H1 (cell line): Measurements from ENCODE around the gene VWA5B2. TPM values are rescaled to one million over a fixed set of nuclear protein-coding genes. Genes with fewer than 3 reads are reported as not detected.
A peak's percentile ranks its signal among the peaks of the same experiment; 100 is the strongest.

Experiments used
- CTCF ChIA-PET: fragments of 300-600 bp; sonication (Branson Sonifier 250); formaldehyde crosslinking; loops from one replicate; lab custom pipeline; 2021; ENCODE audit not compliant: partially characterized antibody; lab: Charles Lee
- POLR2A ChIA-PET: fragments of 300-600 bp; sonication (Branson Sonifier 250); formaldehyde crosslinking; loops from one replicate; lab custom pipeline; 2021; ENCODE audit warnings: inconsistent platforms; ENCODE audit not compliant: partially characterized antibody; lab: Charles Lee
- DNase-seq, 2 experiments: peaks; one replicate each; pipeline versions ENCODE4 v3.0.0 to v3.0.0-alpha.2; 2010 to 2022; ENCODE audit warnings: low spot score in 2 of 2, low read depth in 1 of 2, mixed read lengths in 1 of 2
- FAIRE-seq: peaks from 2 replicates; lab custom pipeline; 2011; peaks lifted over from hg19 to GRCh38; lab: Jason Lieb, UNC
- H2AFZ ChIP-seq: 2 replicates; pipeline ENCODE4 v1.8.1; 2012; ENCODE audit warnings: low read length, inconsistent platforms
- H2AK5ac ChIP-seq: 2 replicates; pipeline ENCODE4 v1.6.1; 2013; ENCODE audit warnings: low read depth, low read length
- H2BK120ac ChIP-seq: replicated peaks from 2 replicates; pipeline ENCODE3; 2013; ENCODE audit warnings: low read depth, low read length, inconsistent platforms
- H2BK12ac ChIP-seq: 2 replicates; pipeline ENCODE4 v1.6.1; 2013; ENCODE audit warnings: low read depth, low read length
- H2BK15ac ChIP-seq: 2 replicates; pipeline ENCODE4 v1.6.1; 2013; ENCODE audit warnings: low read length
- H2BK20ac ChIP-seq: 2 replicates; pipeline ENCODE4 v1.6.1; 2013; ENCODE audit warnings: low read length
- H2BK5ac ChIP-seq: 2 replicates; pipeline ENCODE4 v1.6.1; 2013; ENCODE audit warnings: low read depth, low read length
- H3K14ac ChIP-seq: 2 replicates; pipeline ENCODE4 v1.6.1; 2013; ENCODE audit warnings: inconsistent platforms; ENCODE audit not compliant: insufficient read length
- H3K18ac ChIP-seq: 2 replicates; pipeline ENCODE4 v1.6.1; 2013; ENCODE audit warnings: low read length; ENCODE audit errors: extremely low read depth
- H3K23ac ChIP-seq: 2 replicates; pipeline ENCODE4 v1.6.1; 2013; ENCODE audit warnings: inconsistent platforms; ENCODE audit not compliant: insufficient read length
- H3K23me2 ChIP-seq: 2 replicates; pipeline ENCODE4 v1.6.1; 2013; ENCODE audit warnings: low read depth, low read length
- H3K27ac ChIP-seq: 2 replicates; pipeline ENCODE4 v1.6.1; 2011; ENCODE audit warnings: low read depth, low read length, inconsistent platforms
- H3K27me3 ChIP-seq, 4 experiments: replicated peaks in 1 of 4; 1 replicate in 1 of 4; 2 replicates in 3 of 4; pipeline versions ENCODE4 v1.6.1 to v1.8.1; 2011 to 2013; ENCODE audit warnings: low read length in 3 of 4, mild to moderate bottlenecking in 3 of 4, inconsistent platforms in 2 of 4, mixed read lengths in 2 of 4, moderate library complexity in 1 of 4; ENCODE audit not compliant: control insufficient read depth in 3 of 4, insufficient read depth in 3 of 4; ENCODE audit errors: extremely low read depth in 1 of 4
- H3K36me3 ChIP-seq, 4 experiments: 2 replicates each; pipeline versions ENCODE4 v1.6.1 to v1.8.1; 2011 to 2013; ENCODE audit warnings: mild to moderate bottlenecking in 4 of 4, low read length in 3 of 4, moderate library complexity in 2 of 4, control low read depth in 1 of 4, inconsistent platforms in 1 of 4; ENCODE audit not compliant: insufficient read depth in 4 of 4, control insufficient read depth in 2 of 4
- H3K4ac ChIP-seq: replicated peaks from 2 replicates; pipeline ENCODE3; 2013; ENCODE audit warnings: low read length, low read depth, mixed read lengths, inconsistent platforms; ENCODE audit not compliant: insufficient read length
- H3K4me1 ChIP-seq, 4 experiments: replicated peaks in 1 of 4; 1 replicate in 1 of 4; 2 replicates in 3 of 4; pipeline versions ENCODE4 v1.6.1 to v1.8.1; 2011 to 2013; ENCODE audit warnings: low read length in 3 of 4, inconsistent platforms in 2 of 4, mixed read lengths in 1 of 4; ENCODE audit not compliant: insufficient read depth in 4 of 4, control insufficient read depth in 3 of 4
- H3K4me2 ChIP-seq, 2 experiments: 2 replicates each; pipeline versions ENCODE4 v1.6.1 to v1.8.1; 2011 to 2013; ENCODE audit warnings: low read depth in 2 of 2, low read length in 2 of 2, control low read depth in 1 of 2, inconsistent platforms in 1 of 2, mild to moderate bottlenecking in 1 of 2; ENCODE audit not compliant: insufficient read depth in 1 of 2
- H3K4me3 ChIP-seq, 4 experiments: fragments of 200-600, 300-600 bp in 1 of 4; sonication (generic), shearing (Covaris generic), sonication (Bioruptor Twin) in 1 of 4; 2 replicates each; pipeline versions ENCODE4 v1.5.1 to v1.8.1; 2011 to 2016; ENCODE audit warnings: low read length in 4 of 4, low read depth in 3 of 4, control low read depth in 2 of 4, inconsistent platforms in 2 of 4, mild to moderate bottlenecking in 2 of 4, mixed read lengths in 1 of 4, moderate library complexity in 1 of 4; ENCODE audit not compliant: insufficient read depth in 2 of 4; ENCODE audit errors: extremely low read depth in 1 of 4
- H3K56ac ChIP-seq: replicated peaks from 2 replicates; pipeline ENCODE3; 2013; ENCODE audit warnings: low read depth, mild to moderate bottlenecking, mixed read lengths, low read length, inconsistent platforms; ENCODE audit not compliant: insufficient read length
- H3K79me1 ChIP-seq: 2 replicates; pipeline ENCODE4 v1.6.1; 2013; ENCODE audit warnings: low read depth, low read length, control low read depth
- H3K79me2 ChIP-seq, 2 experiments: 2 replicates each; pipeline versions ENCODE4 v1.6.1 to v1.8.1; 2012 to 2013; ENCODE audit warnings: low read length in 2 of 2, mild to moderate bottlenecking in 2 of 2, inconsistent platforms in 1 of 2; ENCODE audit not compliant: insufficient read depth in 2 of 2, control insufficient read depth in 1 of 2
- H3K9ac ChIP-seq, 4 experiments: replicated peaks in 1 of 4; 1 replicate in 1 of 4; 2 replicates in 3 of 4; pipeline versions ENCODE4 v1.6.1 to v1.8.1; 2011 to 2013; ENCODE audit warnings: low read depth in 3 of 4, low read length in 3 of 4, control low read depth in 2 of 4, mild to moderate bottlenecking in 2 of 4, moderate library complexity in 2 of 4, inconsistent platforms in 1 of 4; ENCODE audit errors: extremely low read depth in 1 of 4
- H3K9me3 ChIP-seq, 2 experiments: 2 replicates each; pipeline versions ENCODE4 v1.6.1 to v1.8.1; 2012 to 2013; ENCODE audit warnings: mild to moderate bottlenecking in 2 of 2, moderate library complexity in 2 of 2, control low read depth in 1 of 2, inconsistent platforms in 1 of 2, low read depth in 1 of 2, low read length in 1 of 2, mixed read lengths in 1 of 2; ENCODE audit not compliant: insufficient read depth in 2 of 2
- H4K20me1 ChIP-seq, 2 experiments: replicated peaks in 1 of 2; 2 replicates each; pipeline versions ENCODE3 to v1.8.1; 2011 to 2013; ENCODE audit warnings: inconsistent platforms in 2 of 2, low read length in 2 of 2, mild to moderate bottlenecking in 1 of 2; ENCODE audit not compliant: insufficient read depth in 2 of 2, control insufficient read depth in 1 of 2
- H4K5ac ChIP-seq: 2 replicates; pipeline ENCODE4 v1.6.1; 2013; ENCODE audit warnings: low read length, low read depth, mixed read lengths, inconsistent platforms; ENCODE audit not compliant: insufficient read length
- H4K8ac ChIP-seq: 2 replicates; pipeline ENCODE4 v1.8.0; 2013; ENCODE audit warnings: mild to moderate bottlenecking, moderate library complexity, low read length, inconsistent platforms; ENCODE audit not compliant: insufficient read depth; ENCODE audit errors: extremely low read depth
- H4K91ac ChIP-seq: replicated peaks from 2 replicates; pipeline ENCODE3; 2013; ENCODE audit warnings: low read length, mixed read lengths, inconsistent platforms; ENCODE audit not compliant: insufficient read length
- ATF2 ChIP-seq: IDR thresholded peaks from 2 replicates; pipeline ENCODE4 v1.6.1; 2012; ENCODE audit warnings: low read length, inconsistent platforms
- BCL11A ChIP-seq, 2 experiments: IDR thresholded peaks; one replicate each; pipeline ENCODE4 v1.6.1; 2011; ENCODE audit warnings: low read depth in 2 of 2, low read length in 2 of 2, mild to moderate bottlenecking in 2 of 2
- CBX8 ChIP-seq: fragments of 300-800, 300-1000 bp; sonication (generic); IDR thresholded peaks from 2 replicates; pipeline ENCODE4 v1.7.1; 2016; ENCODE audit warnings: low read depth, low read length, borderline replicate concordance
- EZH2 ChIP-seq: fragments of 200-600 bp; sonication (generic); IDR thresholded peaks from 2 replicates; pipeline ENCODE4 v1.7.1; 2012; ENCODE audit warnings: low read depth, mild to moderate bottlenecking, moderate library complexity, low read length, inconsistent platforms; ENCODE audit not compliant: severe bottlenecking
- MAX ChIP-seq: IDR thresholded peaks from 2 replicates; pipeline ENCODE4 v1.6.1; 2012; ENCODE audit warnings: inconsistent platforms
- NANOG ChIP-seq: IDR thresholded peaks from 2 replicates; pipeline ENCODE4 v1.6.1; 2011; ENCODE audit warnings: low read length, low read depth, mild to moderate bottlenecking, inconsistent platforms; ENCODE audit not compliant: insufficient read depth, poor library complexity, severe bottlenecking
- RFX5 ChIP-seq: IDR thresholded peaks from 2 replicates; pipeline ENCODE4 v1.6.1; 2011; ENCODE audit warnings: low read depth, low read length, improper control_type of control experiment, borderline replicate concordance
- TAF1 ChIP-seq: IDR thresholded peaks from 2 replicates; pipeline ENCODE4 v1.6.1; 2011; ENCODE audit warnings: mild to moderate bottlenecking, low read depth, low read length
- TBP ChIP-seq: IDR thresholded peaks from 2 replicates; pipeline ENCODE4 v1.6.1; 2011; ENCODE audit warnings: low read depth, low read length, improper control_type of control experiment
- WGBS, 2 experiments: shearing (Covaris generic) in 1 of 2; methylation state at CpG; one replicate each; pipeline versions ENCODE4 v1.1.6 to v1.1.7; 2013 to 2015; ENCODE audit warnings: low lambda C conversion rate in 2 of 2, mixed read lengths in 2 of 2, inconsistent platforms in 1 of 2, low coverage in 1 of 2, missing lambda C conversion rate in 1 of 2; ENCODE audit not compliant: insufficient replicate concordance in 2 of 2, insufficient coverage in 1 of 2, insufficient read length in 1 of 2; ENCODE audit errors: extremely low coverage in 1 of 2, missing lambda C conversion rate in 1 of 2; 5-methylcytosine and 5-hydroxymethylcytosine counted together
- polyA plus RNA-seq, 7 experiments: library from polyadenylated mRNA; depleted of rRNA in 3 of 7; stranded (reverse) in 5 of 7; unstranded in 2 of 7; fragments of >200 nt in 5 of 7; fragments of 200-250 nt in 2 of 7; gene quantifications; 1 replicate in 5 of 7; 2 replicates in 1 of 7; 4 replicates in 1 of 7; pipeline versions ENCODE4 v1.2.1 to v1.2.3, GENCODE V29; 2011 to 2013; ENCODE audit warnings: missing spikeins in 2 of 7, mixed read lengths in 2 of 7
- total RNA-seq: library from RNA; stranded (reverse); fragmentation: NEBNext Ultra II Directional; extraction: Animal tissue kit (Norgen Biotek cat#: 25700); gene quantifications from 2 replicates; pipeline ENCODE4 v1.2.1, GENCODE V29; 2021

The VWA5B2 gene
- total and polyA plus RNA-seq, 2 of the 8 experiments (the other 6 are each of a cell fraction or from before 2014, with no cell fraction given) = 0.53 to 0.56 TPM

GRCh38 chr3:184240384-184241140 lies 11.2 kb downstream of the VWA5B2 start:
- Histone ChIP-seq H3K14ac (no peak overlapping the region), H3K79me2 (no peaks in the 10 kb centered on the region), H3K4me2 (peak overlapping the region in 1 of 2 experiments; percentile 37; a peak in 1 of 4 replicates), H3K27me3 (no peaks in the 10 kb centered on the region; a peak in 2 of 7 replicates), H3K9ac (no peak overlapping the region), H3K18ac (no peak overlapping the region), H2BK5ac (no peak overlapping the region), H3K4me3 (peak overlapping the region in 1 of 4 experiments; percentile 54; a peak in 1 of 8 replicates), H3K79me1 (peaks cover 2% of the 10 kb centered on the region), H4K5ac (no peak overlapping the region), H3K4ac (no peak overlapping the region), H3K27ac (no peak overlapping the region), H2BK20ac (no peak overlapping the region), H4K20me1 (peaks cover 8 to 16% of the 10 kb centered on the region in 2 experiments), H3K4me1 (peaks cover 0 to 5% (median 1%) of the 10 kb centered on the region in 4 experiments; a peak in 4 of 7 replicates), H3K9me3 (no peaks in the 10 kb centered on the region), H2BK12ac (no peak overlapping the region), H3K23ac (no peak overlapping the region), H2AFZ (no peak overlapping the region), H4K91ac (no peak overlapping the region), H3K23me2 (no peaks in the 10 kb centered on the region; the same call in 1 of the 2 replicates), H3K56ac (no peak overlapping the region), H3K36me3 (peaks cover 13 to 32% (median 23%) of the 10 kb centered on the region in 4 experiments; a peak in 7 of 8 replicates), H4K8ac (no peak overlapping the region), H2BK120ac (no peak overlapping the region), H2AK5ac (no peak overlapping the region), H2BK15ac (no peak overlapping the region)
- ChIA-PET CTCF (interaction anchor here (0.6 to 8.9 kb wide), 24 partner anchors 9 to 352 kb away, joined by 3 to 183 read pairs (median 4); partner anchors contain the start of genes DVL3, EEF1AKMT4 and VWA5B2), POLR2A (interaction anchor here (0.5 to 3.4 kb wide), 19 partner anchors 8 to 235 kb away, joined by 3 to 13 read pairs (median 4); partner anchors contain the start of genes AP2M1, CAMK2N2, EEF1AKMT4 and VWA5B2)
- WGBS, 2 experiments = 92% methylated on average over 4 of the region's 4 CpGs; no CpG with 5 or more reads in 1 of the 2 experiments
- peak in 1 of 2 experiments; percentile 60 for DNase-seq
- FAIRE-seq = no peak
- TF ChIP-seq TAF1 (no peak), BCL11A (IDR thresholded peaks at IDR 0.05; ENCODE audit: low read depth in 2 of 2, low read length in 2 of 2) (no peak), NANOG (no peak), EZH2 (no peak), CBX8 (no peak), ATF2 (no peak), TBP (no peak), RFX5 (no peak), MAX (0 out of 2 replicates have a peak, but pooled peaks have one; percentile 21)
